Omental fat pad (tissue), 4 donors: ENCODE data around the gene AKT2. TPM values are rescaled to one million over a fixed set of nuclear protein-coding genes. Genes with fewer than 3 reads are reported as not detected.

Source experiments
- ATAC-seq: fragments of 150-250 bp; one replicate; pipeline ENCODE4 v1.9.1; 2016; ENCODE audit warnings: mild to moderate bottlenecking, moderate library complexity; ENCODE audit not compliant: low FRiP score
- DNase-seq: peaks from one replicate; pipeline ENCODE4 v3.0.0-alpha.2; 2019; ENCODE audit warnings: low spot score
- total RNA-seq, 4 donors: library from RNA; depleted of rRNA; stranded (reverse); fragments of >200 nt; gene quantifications; one replicate each; pipeline ENCODE4 v1.1.0, GENCODE V29; 2016
- TF ChIP-seq, protein P1 (sequence below), 3 donors: fragments of 450-650 bp; IDR thresholded peaks; one replicate each; pipeline ENCODE4 v1.5.1; 2016 to 2017; ENCODE audit warnings: antibody characterized with exemption in 3 of 3, mild to moderate bottlenecking in 3 of 3, moderate library complexity in 2 of 3

Gene AKT2
- total RNA-seq, 4 donors from 2014 or later: 84.7 to 151 (median 99.1) TPM

DNA sequence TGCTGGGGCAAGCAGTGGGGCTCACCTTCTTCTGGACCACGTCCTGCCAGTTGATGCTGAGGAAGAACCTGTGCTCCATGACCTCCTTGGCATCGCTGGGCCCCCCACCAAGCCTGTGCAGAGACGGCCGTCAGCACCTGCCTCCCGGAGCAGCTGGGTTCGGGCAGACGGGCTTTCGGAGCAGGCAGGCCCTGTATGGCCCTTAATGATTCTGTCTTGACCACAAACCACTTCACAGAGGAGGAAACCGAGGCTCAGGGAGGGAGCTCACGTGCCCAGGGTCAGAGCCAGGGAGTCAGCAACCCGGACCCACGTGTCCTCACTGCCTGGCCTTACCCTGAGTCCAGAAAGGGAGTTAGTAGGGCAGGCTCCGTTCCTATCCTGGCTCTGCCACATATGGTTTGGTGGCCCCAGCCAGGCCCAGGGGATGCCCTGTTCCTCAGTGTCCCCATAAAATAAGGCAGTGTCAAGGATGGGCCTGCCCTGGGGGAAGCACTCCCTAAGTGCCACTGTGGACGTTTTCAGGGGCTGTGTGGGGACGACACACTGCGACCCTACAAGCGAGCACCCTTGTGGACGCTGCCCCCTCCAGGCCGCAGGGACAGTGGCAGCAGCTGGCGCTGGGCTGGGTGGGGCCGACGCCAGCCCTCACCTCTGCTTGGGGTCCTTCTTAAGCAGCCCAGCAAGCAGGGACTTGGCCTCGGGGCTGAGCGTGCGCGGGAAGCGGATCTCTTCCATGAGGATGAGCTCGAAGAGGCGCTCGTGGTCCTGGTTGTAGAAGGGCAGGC, 49.7 kb downstream of the AKT2 start:
- TF ChIP-seq, protein P1, sequence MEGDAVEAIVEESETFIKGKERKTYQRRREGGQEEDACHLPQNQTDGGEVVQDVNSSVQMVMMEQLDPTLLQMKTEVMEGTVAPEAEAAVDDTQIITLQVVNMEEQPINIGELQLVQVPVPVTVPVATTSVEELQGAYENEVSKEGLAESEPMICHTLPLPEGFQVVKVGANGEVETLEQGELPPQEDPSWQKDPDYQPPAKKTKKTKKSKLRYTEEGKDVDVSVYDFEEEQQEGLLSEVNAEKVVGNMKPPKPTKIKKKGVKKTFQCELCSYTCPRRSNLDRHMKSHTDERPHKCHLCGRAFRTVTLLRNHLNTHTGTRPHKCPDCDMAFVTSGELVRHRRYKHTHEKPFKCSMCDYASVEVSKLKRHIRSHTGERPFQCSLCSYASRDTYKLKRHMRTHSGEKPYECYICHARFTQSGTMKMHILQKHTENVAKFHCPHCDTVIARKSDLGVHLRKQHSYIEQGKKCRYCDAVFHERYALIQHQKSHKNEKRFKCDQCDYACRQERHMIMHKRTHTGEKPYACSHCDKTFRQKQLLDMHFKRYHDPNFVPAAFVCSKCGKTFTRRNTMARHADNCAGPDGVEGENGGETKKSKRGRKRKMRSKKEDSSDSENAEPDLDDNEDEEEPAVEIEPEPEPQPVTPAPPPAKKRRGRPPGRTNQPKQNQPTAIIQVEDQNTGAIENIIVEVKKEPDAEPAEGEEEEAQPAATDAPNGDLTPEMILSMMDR (IDR thresholded peaks at IDR 0.05): no peak
- ATAC-seq (no peak), DNase-seq (no peak)

DNA sequence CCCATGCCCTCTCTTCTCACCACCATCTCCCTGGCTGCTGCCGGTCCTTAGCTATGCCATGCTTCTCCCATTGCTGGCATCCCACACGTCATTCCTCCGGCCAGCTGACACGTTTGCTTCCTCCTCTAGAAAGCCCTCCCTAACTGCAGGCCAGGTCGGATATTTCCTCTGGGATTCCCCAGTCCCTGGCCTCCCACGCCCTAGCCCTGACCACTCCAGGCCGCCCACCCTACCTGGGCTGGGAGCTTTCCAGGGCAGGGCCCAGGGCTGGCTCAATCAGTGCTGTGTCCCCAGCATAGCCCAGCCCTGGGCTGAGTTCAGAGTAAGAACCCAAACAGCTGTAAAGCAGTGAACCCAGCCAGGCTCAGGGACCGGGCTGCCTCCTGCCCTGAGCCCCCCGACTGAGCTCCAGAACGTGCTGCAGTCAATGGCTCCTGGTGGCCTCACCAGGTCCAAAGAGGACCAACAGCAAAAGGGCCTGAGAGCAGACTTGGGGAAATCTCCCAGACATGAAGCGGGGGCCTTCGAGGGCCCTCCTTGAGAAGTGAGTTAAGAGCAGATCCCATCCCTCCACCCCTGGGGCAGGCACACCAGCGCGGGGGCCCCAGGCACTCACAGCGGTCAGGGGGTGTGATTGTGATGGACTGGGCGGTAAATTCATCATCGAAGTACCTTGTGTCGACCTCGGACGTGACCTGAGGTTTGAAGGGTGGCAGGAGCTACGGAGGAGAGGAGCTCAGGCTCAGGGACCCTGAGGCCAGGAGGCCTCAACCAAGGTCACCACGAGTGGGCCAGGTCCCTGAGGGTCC, 50.5 kb downstream of the AKT2 start:
- ATAC-seq (no peak), DNase-seq (no peak)
- TF ChIP-seq, protein P1 (IDR thresholded peaks at IDR 0.05): no peak

DNA sequence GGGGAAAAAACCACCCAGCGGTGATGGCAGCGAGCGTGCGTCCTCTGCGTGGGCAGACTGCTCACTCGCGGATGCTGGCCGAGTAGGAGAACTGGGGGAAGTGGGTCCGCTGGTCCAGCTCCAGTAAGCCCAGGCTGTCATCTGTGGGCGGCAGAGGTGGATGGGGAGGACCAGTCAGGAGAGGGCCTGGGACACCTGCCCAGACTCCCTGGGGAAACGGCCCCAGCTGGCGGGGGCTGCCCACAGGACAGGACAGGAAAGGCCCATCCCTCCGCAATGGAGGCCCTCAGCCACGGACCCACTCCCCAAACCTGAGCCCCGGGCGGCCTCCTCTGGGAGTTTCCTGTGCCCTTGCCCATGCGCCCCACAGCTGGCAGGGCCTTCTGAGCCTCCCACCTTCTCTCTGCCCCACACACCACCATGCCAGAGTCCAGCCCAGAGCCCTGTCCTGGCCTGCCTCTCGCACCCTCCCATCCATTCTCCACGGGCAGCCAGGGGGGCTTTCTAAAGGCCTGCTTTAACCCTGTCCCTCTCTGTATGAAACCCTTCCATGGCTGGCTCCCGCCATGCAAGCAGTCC, 51.2 kb downstream of the AKT2 start:
- ATAC-seq (no peak), DNase-seq (no peak)
- TF ChIP-seq, protein P1 (IDR thresholded peaks at IDR 0.05): no peak

DNA sequence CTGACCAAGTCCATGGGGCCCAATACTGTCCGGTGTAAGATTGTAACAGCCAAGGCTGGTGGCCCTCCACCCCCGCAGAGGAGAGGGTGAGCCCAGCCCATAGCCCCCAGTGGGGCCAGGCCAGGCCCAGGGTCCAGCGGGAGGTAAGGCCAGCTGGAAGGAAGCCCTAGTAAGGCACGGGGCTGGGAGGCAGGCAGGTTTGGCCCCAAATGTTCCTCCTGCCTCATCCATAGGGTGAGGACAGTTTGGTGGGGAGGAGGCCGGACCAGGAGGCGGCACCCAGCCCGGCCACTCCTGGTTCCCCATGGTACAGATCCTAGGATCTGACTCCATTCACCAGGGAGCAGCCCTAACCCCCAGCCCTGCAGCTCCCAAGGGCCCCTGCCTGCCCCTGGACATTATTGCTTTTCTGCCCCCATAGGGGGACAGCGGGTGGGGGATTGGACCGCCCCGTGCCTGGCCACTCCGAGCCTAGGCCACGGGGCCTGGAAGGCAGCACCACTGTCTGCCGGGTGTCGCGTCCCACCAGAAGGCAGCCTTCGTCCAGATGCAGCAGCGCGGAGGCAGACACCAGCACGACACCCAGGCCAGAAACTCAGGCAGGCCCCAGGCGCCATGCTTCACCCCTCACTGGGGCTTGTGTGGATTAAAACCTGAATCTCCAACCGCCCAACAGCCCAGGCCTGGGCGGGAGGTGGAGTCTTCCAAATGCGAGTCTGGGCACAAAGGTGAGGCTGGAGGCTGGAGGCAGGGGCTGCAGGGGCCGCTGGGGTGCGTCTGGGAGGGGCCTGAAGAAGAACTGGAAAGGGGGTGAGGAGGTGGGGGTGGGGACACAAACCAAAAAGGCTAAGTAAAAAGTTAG, 52.0 kb downstream of the AKT2 start:
- TF ChIP-seq, protein P1 (IDR thresholded peaks at IDR 0.05): no peak
- no peak for DNase-seq
- ATAC-seq: no peak

DNA sequence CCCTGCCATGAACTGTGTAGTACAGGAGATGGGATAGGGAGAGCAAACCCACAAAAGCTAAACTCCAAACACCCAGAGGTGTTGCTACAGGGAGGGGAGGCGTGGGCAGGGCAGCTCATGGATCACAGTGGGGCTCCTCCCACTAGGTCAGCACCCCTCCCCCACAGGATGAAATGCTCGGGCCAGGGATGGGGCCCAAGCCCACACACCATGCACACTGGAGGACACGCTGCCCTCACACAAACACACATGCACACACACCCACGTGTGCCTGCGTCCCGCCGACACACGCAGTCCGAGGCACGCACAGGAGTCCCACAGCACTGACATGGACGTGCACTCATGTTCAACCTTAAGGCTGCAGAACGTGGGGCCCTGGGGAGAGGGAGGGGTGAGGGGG, 52.7 kb downstream of the AKT2 start:
- no peak for DNase-seq
- no peak for ATAC-seq

More for the DNA sequence above, 52.7 kb downstream of the AKT2 start:
- TF ChIP-seq, protein P1 (IDR thresholded peaks at IDR 0.05): no peak
